CD14-positive monocyte (primary cell): ENCODE data around the gene ARID2. TPM values are rescaled to one million over a fixed set of nuclear protein-coding genes. Genes with fewer than 3 reads are reported as not detected.

Experiments
- DNase-seq, 3 donors: peaks; one replicate each; pipeline ENCODE4 v3.0.0-alpha.2; 2011 to 2022
- H2AFZ ChIP-seq: 2 replicates; pipeline ENCODE4 v1.6.0; 2012; ENCODE audit warnings: mild to moderate bottlenecking, low read depth, low read length, inconsistent platforms; ENCODE audit not compliant: insufficient read depth, poor library complexity, severe bottlenecking
- H3K27ac ChIP-seq, 2 donors: 1 replicate in 1 of 2; 2 replicates in 1 of 2; pipeline ENCODE4 v1.5.1; 2012 to 2013; ENCODE audit warnings: low read length in 2 of 2, control low read depth in 1 of 2, inconsistent platforms in 1 of 2, low read depth in 1 of 2, mild to moderate bottlenecking in 1 of 2
- H3K27me3 ChIP-seq, 2 donors: one replicate each; pipeline versions ENCODE4 v1.6.0 to v1.6.1; 2011 to 2013; ENCODE audit warnings: low read length in 2 of 2; ENCODE audit not compliant: control insufficient read depth in 2 of 2, insufficient read depth in 2 of 2
- H3K36me3 ChIP-seq, 2 donors: replicated peaks in 1 of 2; 1 replicate in 1 of 2; 2 replicates in 1 of 2; pipeline versions ENCODE4 v1.5.1 to v1.6.1; 2012 to 2013; ENCODE audit warnings: low read length in 2 of 2, control low read depth in 1 of 2, inconsistent platforms in 1 of 2, mild to moderate bottlenecking in 1 of 2; ENCODE audit not compliant: insufficient read depth in 2 of 2, control insufficient read depth in 1 of 2
- H3K4me1 ChIP-seq, 2 donors: 1 replicate in 1 of 2; 2 replicates in 1 of 2; pipeline versions ENCODE4 v1.5.1 to v1.6.1; 2012 to 2013; ENCODE audit warnings: low read length in 2 of 2, control low read depth in 1 of 2, inconsistent platforms in 1 of 2, mild to moderate bottlenecking in 1 of 2, moderate library complexity in 1 of 2; ENCODE audit not compliant: insufficient read depth in 2 of 2, control insufficient read depth in 1 of 2
- H3K4me2 ChIP-seq: replicated peaks from 2 replicates; pipeline ENCODE3; 2012; ENCODE audit warnings: low read length, moderate library complexity, mild to moderate bottlenecking; ENCODE audit not compliant: poor library complexity, severe bottlenecking; ENCODE audit errors: extremely low read depth
- H3K4me3 ChIP-seq, 3 experiments: fragments of 200-600 bp in 1 of 3; sonication (generic) in 1 of 3; replicated peaks in 1 of 3; 1 replicate in 2 of 3; 2 replicates in 1 of 3; pipeline ENCODE4 v1.5.1; 2011 to 2013; ENCODE audit warnings: low read length in 3 of 3, mild to moderate bottlenecking in 3 of 3, control low read depth in 2 of 3, low read depth in 2 of 3, inconsistent platforms in 1 of 3, moderate library complexity in 1 of 3
- H3K79me2 ChIP-seq: 2 replicates; pipeline ENCODE4 v1.6.0; 2012; ENCODE audit warnings: mild to moderate bottlenecking, control low read depth, inconsistent platforms, low read length, moderate library complexity; ENCODE audit not compliant: insufficient read depth
- H3K9ac ChIP-seq: 2 replicates; pipeline ENCODE4 v1.6.0; 2017; ENCODE audit warnings: low read length, mild to moderate bottlenecking; ENCODE audit not compliant: insufficient read depth, poor library complexity, severe bottlenecking
- H3K9me3 ChIP-seq, 2 donors: replicated peaks in 1 of 2; 1 replicate in 1 of 2; 2 replicates in 1 of 2; pipeline versions ENCODE4 v1.5.1 to v1.6.1; 2012 to 2013; ENCODE audit warnings: low read length in 2 of 2, control low read depth in 1 of 2; ENCODE audit not compliant: control insufficient read depth in 1 of 2, insufficient read depth in 1 of 2
- H4K20me1 ChIP-seq: 2 replicates; pipeline ENCODE4 v1.6.0; 2012; ENCODE audit warnings: mild to moderate bottlenecking, low read length, control low read depth, moderate library complexity; ENCODE audit not compliant: insufficient read depth
- H3K27ac Mint-ChIP-seq, 7 donors: one replicate each; pipeline ENCODE4 v1.8.0; 2020; ENCODE audit warnings: mild to moderate bottlenecking in 7 of 7, mixed read lengths in 7 of 7, moderate library complexity in 6 of 7, inconsistent platforms in 2 of 7
- H3K27me3 Mint-ChIP-seq, 3 donors: one replicate each; pipeline ENCODE4 v1.8.0; 2021 to 2022; ENCODE audit warnings: low read depth in 3 of 3, mild to moderate bottlenecking in 3 of 3, mixed read lengths in 3 of 3, moderate library complexity in 3 of 3, inconsistent platforms in 1 of 3
- H3K36me3 Mint-ChIP-seq, 2 donors: one replicate each; pipeline ENCODE4 v1.8.0; 2020; ENCODE audit warnings: mixed read lengths in 2 of 2, inconsistent platforms in 1 of 2, mild to moderate bottlenecking in 1 of 2
- H3K4me1 Mint-ChIP-seq: one replicate; pipeline ENCODE4 v1.8.0; 2020; ENCODE audit warnings: mild to moderate bottlenecking, mixed read lengths
- H3K4me3 Mint-ChIP-seq, 2 donors: one replicate each; pipeline ENCODE4 v1.8.0; 2020; ENCODE audit warnings: mild to moderate bottlenecking in 2 of 2, mixed read lengths in 2 of 2, moderate library complexity in 1 of 2
- H3K9me3 Mint-ChIP-seq, 7 donors: one replicate each; pipeline ENCODE4 v1.8.0; 2020 to 2022; ENCODE audit warnings: mixed read lengths in 7 of 7, mild to moderate bottlenecking in 6 of 7, moderate library complexity in 6 of 7, inconsistent platforms in 2 of 7
- WGBS: methylation state at CpG from one replicate; pipeline ENCODE4 v1.1.5; 2013; ENCODE audit warnings: missing lambda C conversion rate; ENCODE audit not compliant: insufficient coverage; 5-methylcytosine and 5-hydroxymethylcytosine counted together
- intact Hi-C, 2 donors: fragments of 100-400 bp; cut with micrococcal nuclease; formaldehyde crosslinking; loops; one replicate each; pipeline versions ENCODE4 v1.15.0 to v1.15.1; 2023
- polyA plus RNA-seq, 3 donors: library from polyadenylated mRNA; depleted of rRNA in 1 of 3; unstranded in 2 of 3; stranded (reverse) in 1 of 3; fragments of 300-500 nt in 2 of 3; fragments of >200 nt in 1 of 3; fragmentation: Illumina TruSeq in 2 of 3; gene quantifications; 1 replicate in 2 of 3; 2 replicates in 1 of 3; pipeline ENCODE4 v1.2.3, GENCODE V29; 2012 to 2021
- TF ChIP-seq, protein P1 (sequence below): fragments of 200-600 bp; IDR thresholded peaks from one replicate; pipeline ENCODE4 v1.8.0; 2022; ENCODE audit warnings: antibody characterized with exemption, mild to moderate bottlenecking

ARID2 gene
- polyA plus RNA-seq, 3 donors: 3.0 to 8.0 (median 4.7) TPM

DNA sequence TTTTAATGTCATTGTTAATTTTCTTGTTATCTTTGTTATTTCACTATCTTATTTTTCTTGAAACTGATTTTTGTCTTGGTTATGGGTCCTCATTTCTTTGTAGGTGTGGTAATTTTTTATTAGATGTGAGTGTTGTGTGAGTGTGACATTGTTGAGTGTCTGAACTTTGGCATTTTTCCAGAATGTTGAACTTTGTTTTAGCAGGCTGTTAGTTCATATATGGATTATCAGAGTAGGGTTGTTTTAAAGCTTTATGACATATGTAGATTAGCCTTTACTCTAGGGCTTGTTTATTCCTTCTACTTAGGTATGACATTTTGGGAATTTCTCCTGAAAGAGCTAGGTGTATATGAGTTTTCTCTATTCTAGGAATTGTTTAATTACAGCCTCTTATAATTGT is 103.9 kb downstream of the ARID2 start:
- H3K4me3 ChIP-seq: no peak overlapping the region
- H3K9me3 ChIP-seq: peaks cover 4 to 7% of the 10 kb centered on the region in 2 donors
- H4K20me1 ChIP-seq: no peaks in the 10 kb centered on the region
- no peaks in the 10 kb centered on the region for H3K79me2 ChIP-seq
- peaks cover 25 to 71% of the 10 kb centered on the region in 2 donors for H3K36me3 ChIP-seq
- intact Hi-C loops: no loop called here
- Mint-ChIP-seq H3K36me3 (peaks cover 29 to 69% of the 10 kb centered on the region in 2 donors), H3K4me1 (peaks cover 1% of the 10 kb centered on the region), H3K27ac (peak overlapping the region in 1 of 7 donors; percentile 30), H3K27me3 (no peaks in the 10 kb centered on the region), H3K4me3 (no peak overlapping the region), H3K9me3 (peaks cover 0 to 15% (median 5%) of the 10 kb centered on the region in 7 donors)
- no peak overlapping the region for H3K9ac ChIP-seq
- H3K27ac ChIP-seq: no peak overlapping the region
- no peak overlapping the region for H3K4me2 ChIP-seq
- H3K27me3 ChIP-seq: no peaks in the 10 kb centered on the region
- DNase-seq: no peak
- TF ChIP-seq, protein P1, sequence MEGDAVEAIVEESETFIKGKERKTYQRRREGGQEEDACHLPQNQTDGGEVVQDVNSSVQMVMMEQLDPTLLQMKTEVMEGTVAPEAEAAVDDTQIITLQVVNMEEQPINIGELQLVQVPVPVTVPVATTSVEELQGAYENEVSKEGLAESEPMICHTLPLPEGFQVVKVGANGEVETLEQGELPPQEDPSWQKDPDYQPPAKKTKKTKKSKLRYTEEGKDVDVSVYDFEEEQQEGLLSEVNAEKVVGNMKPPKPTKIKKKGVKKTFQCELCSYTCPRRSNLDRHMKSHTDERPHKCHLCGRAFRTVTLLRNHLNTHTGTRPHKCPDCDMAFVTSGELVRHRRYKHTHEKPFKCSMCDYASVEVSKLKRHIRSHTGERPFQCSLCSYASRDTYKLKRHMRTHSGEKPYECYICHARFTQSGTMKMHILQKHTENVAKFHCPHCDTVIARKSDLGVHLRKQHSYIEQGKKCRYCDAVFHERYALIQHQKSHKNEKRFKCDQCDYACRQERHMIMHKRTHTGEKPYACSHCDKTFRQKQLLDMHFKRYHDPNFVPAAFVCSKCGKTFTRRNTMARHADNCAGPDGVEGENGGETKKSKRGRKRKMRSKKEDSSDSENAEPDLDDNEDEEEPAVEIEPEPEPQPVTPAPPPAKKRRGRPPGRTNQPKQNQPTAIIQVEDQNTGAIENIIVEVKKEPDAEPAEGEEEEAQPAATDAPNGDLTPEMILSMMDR: no peak
- no peak overlapping the region for H2AFZ ChIP-seq
- peaks cover 0 to under 1% of the 10 kb centered on the region in 2 donors for H3K4me1 ChIP-seq

DNA sequence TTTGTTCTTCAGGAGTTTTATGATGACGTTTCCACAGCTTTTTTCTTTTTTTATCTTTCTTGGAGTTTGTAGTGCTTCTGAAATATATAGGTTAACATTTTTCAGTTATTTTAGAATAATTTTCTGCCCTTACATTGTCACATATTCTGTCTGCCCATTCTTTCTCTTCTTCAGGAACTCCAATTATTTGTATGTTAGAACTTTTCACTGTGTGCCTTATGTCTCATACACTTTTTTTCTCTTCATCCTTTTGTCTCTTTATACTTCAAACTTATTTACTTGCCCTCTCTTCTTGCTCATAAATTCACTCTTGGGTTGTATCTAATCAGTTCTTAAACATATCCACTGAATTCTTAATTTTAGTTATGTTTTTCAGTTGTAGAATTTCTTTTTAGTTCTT is 105.3 kb downstream of the ARID2 start:
- Mint-ChIP-seq H3K4me1 (no peaks in the 10 kb centered on the region), H3K27ac (no peak overlapping the region), H3K4me3 (no peak overlapping the region), H3K9me3 (peaks cover 0 to 15% (median 5%) of the 10 kb centered on the region in 7 donors), H3K27me3 (no peaks in the 10 kb centered on the region), H3K36me3 (peaks cover 38 to 76% of the 10 kb centered on the region in 2 donors)
- Histone ChIP-seq H3K27ac (no peak overlapping the region), H3K4me2 (no peak overlapping the region), H3K4me1 (no peaks in the 10 kb centered on the region), H3K27me3 (no peaks in the 10 kb centered on the region), H3K79me2 (no peaks in the 10 kb centered on the region), H3K4me3 (no peak overlapping the region), H2AFZ (no peak overlapping the region), H4K20me1 (no peaks in the 10 kb centered on the region), H3K9me3 (peaks cover 4 to 7% of the 10 kb centered on the region in 2 donors), H3K9ac (no peak overlapping the region), H3K36me3 (peaks cover 37 to 85% of the 10 kb centered on the region in 2 donors)
- TF ChIP-seq, protein P1: no peak
- intact Hi-C loops: no loop called here
- DNase-seq: no peak
- no CpG with 5 or more reads among the region's 1 CpG for WGBS
